ENCODE data around the gene OLIG1. TPM values are rescaled to one million over a fixed set of nuclear protein-coding genes. Genes with fewer than 3 reads are reported as not detected.

Gene OLIG1
- total and polyA plus RNA-seq, 3 donors from 2014 or later: 3.9 to 5.1 (median 4.3) TPM

GRCh38 chr21:33039536-33039935, 30.4 kb upstream of the OLIG1 start:
- no peak for DNase-seq
- H3K27me3 ChIP-seq: no peaks in the 10 kb centered on the region
- WGBS, 2 donors: 76 to 80% methylated on average over 7 of the region's 7 CpGs
- H3K4me1 ChIP-seq: no peaks in the 10 kb centered on the region
- no peaks in the 10 kb centered on the region for H3K9me3 ChIP-seq
- no peak overlapping the region for H3K4me3 ChIP-seq
- intact Hi-C loops (cut with DNase I; ENCODE audit: low total_unique reads): no loop called here
- H3K27ac ChIP-seq: no peak overlapping the region
- TF ChIP-seq CTCF (IDR thresholded peaks at IDR 0.05): no peak
- TF ChIP-seq POLR2A (IDR thresholded peaks at IDR 0.05): no peak
- no peaks in the 10 kb centered on the region for H3K36me3 ChIP-seq (ENCODE audit: low read depth, missing control alignments)

- TF ChIP-seq POLR2A (IDR thresholded peaks at IDR 0.05) (no peak), CTCF (IDR thresholded peaks at IDR 0.05) (no peak)
- no peak for DNase-seq
- no peaks in the 10 kb centered on the region for H3K4me1 ChIP-seq
- no peak overlapping the region for H3K4me3 ChIP-seq
- H3K27ac ChIP-seq: no peak overlapping the region
- no peaks in the 10 kb centered on the region for H3K27me3 ChIP-seq
- H3K9me3 ChIP-seq: no peaks in the 10 kb centered on the region
- intact Hi-C loops (cut with DNase I; ENCODE audit: low total_unique reads): no loop called here
- 90 to 93% methylated on average over 3 of the region's 3 CpGs for WGBS, 2 donors
- no peaks in the 10 kb centered on the region for H3K36me3 ChIP-seq (ENCODE audit: low read depth, missing control alignments)
Measured at GRCh38 chr21:33040215-33040614, 29.7 kb upstream of the OLIG1 start.

- Histone ChIP-seq H3K4me3 (no peak overlapping the region), H3K36me3 (ENCODE audit: low read depth, missing control alignments) (no peaks in the 10 kb centered on the region), H3K27ac (no peak overlapping the region), H3K27me3 (no peaks in the 10 kb centered on the region), H3K4me1 (no peaks in the 10 kb centered on the region), H3K9me3 (no peaks in the 10 kb centered on the region)
- TF ChIP-seq CTCF (IDR thresholded peaks at IDR 0.05) (no peak), POLR2A (IDR thresholded peaks at IDR 0.05) (no peak)
- DNase-seq: no peak
- 64 to 86% methylated on average over 2 of the region's 2 CpGs for WGBS, 2 donors
- intact Hi-C loops (cut with DNase I; ENCODE audit: low total_unique reads): no loop called here
Measured at GRCh38 chr21:33041981-33042380, 28.0 kb upstream of the OLIG1 start.

GRCh38 chr21:33042812-33043211, 27.1 kb upstream of the OLIG1 start:
- TF ChIP-seq CTCF (IDR thresholded peaks at IDR 0.05) (no peak), POLR2A (IDR thresholded peaks at IDR 0.05) (no peak)
- no peak for DNase-seq
- 55 to 73% methylated on average over 4 of the region's 4 CpGs for WGBS, 2 donors
- no peaks in the 10 kb centered on the region for H3K9me3 ChIP-seq
- H3K27ac ChIP-seq: no peak overlapping the region
- H3K4me3 ChIP-seq: no peak overlapping the region
- H3K27me3 ChIP-seq: no peaks in the 10 kb centered on the region
- intact Hi-C loops (cut with DNase I; ENCODE audit: low total_unique reads): no loop called here
- no peaks in the 10 kb centered on the region for H3K4me1 ChIP-seq
- H3K36me3 ChIP-seq (ENCODE audit: low read depth, missing control alignments): no peaks in the 10 kb centered on the region

- 63 to 66% methylated on average over 8 of the region's 8 CpGs for WGBS, 2 donors
Measured at GRCh38 chr21:33046455-33046854, 23.5 kb upstream of the OLIG1 start.

More at GRCh38 chr21:33046455-33046854, 23.5 kb upstream of the OLIG1 start:
- no peaks in the 10 kb centered on the region for H3K9me3 ChIP-seq
- H3K36me3 ChIP-seq (ENCODE audit: low read depth, missing control alignments): no peaks in the 10 kb centered on the region
- intact Hi-C loops (cut with DNase I; ENCODE audit: low total_unique reads): no loop called here
- H3K4me3 ChIP-seq: no peak overlapping the region
- TF ChIP-seq POLR2A (IDR thresholded peaks at IDR 0.05) (no peak), CTCF (IDR thresholded peaks at IDR 0.05) (no peak)
- no peaks in the 10 kb centered on the region for H3K27me3 ChIP-seq
- no peak for DNase-seq
- H3K4me1 ChIP-seq: no peaks in the 10 kb centered on the region
- H3K27ac ChIP-seq: no peak overlapping the region

All from testis (tissue), 3 donors.